NCI-H526 (cell line): ENCODE results near the gene PAF1.
"Not testable (repeated sequence)": the region's sequence is repeated elsewhere in the genome, so short reads cannot be mapped to it uniquely, and the experiment has no call there.

ENCODE experiments used
- DNase-seq, 2 experiments: peaks; one replicate each; lab custom pipeline; 2025; lab: John Stamatoyannopoulos, UW

The PAF1 gene

DNA sequence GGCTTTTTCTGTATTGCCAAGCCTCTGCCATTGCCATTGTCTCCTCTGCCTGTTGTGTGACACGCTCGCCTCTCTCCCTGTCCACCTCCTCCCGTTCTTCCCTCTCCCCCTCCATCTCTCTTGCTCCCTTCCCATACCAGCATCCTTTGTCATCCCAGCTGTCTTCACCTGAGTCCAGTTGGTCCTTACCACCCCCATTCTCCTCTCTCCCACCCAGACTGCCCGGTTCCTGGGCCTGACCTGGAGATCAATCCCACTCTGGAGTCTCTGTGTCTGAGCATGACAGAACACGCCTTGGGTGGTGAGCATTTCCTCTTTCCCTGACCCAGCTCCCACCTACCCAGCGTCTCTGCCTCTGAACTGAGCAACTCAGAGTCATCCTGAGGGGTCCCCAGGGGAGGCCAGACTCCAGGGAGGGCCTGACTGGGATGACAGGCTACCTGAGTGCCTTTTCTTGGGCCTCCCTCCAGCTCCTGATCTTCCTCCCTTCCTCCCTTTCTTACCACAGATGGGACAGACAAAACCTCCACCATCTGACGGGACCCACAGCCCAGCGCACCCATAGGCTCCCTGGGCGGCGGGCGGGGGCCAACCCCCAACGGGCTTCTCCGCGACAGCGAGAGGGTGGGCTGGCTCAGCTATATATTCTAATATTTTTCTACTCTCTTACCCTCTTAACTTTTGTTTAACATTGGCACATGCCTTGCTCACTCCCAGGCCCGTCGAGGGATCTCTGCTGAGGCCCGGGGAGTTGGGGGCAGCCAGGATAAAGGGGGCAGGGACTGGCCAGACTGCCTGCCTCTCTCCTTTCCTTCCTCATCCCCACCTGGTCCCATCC, 7.7 kb downstream of the PAF1 start:
- DNase-seq: no peak

DNA sequence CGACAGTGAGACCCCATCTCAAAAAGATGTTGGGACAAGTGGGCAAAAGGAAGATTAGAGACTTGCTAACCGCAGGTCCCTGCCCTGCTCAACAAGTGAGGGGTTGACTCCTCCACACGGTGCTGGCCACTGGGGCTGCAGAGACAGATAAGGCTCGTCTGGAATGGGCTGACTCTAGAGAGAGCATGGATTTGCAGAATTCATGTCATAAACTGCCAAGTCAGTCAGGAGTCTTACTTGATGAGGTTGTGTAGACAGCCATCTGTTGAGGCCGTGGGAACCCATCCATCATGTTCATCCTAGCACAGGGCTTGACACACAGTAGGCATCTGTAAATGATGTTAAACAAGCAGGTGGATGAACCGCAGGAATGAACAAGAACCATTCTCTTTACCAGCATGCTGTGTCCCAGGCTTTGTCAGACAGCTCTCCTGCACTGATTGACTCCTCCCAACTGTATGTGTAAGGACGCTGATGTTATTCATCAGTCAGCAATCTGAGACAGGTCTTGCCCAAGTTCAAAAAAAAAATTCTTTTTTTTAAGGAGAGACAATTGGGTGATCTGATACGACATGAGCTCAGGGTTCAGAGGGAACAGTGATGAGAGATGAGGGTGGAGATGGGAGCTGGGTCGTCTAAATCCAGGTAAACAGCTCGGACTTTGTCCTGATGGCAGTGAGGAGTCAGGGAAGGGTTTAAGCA, 8.8 kb downstream of the PAF1 start:
- no peak for DNase-seq

DNA sequence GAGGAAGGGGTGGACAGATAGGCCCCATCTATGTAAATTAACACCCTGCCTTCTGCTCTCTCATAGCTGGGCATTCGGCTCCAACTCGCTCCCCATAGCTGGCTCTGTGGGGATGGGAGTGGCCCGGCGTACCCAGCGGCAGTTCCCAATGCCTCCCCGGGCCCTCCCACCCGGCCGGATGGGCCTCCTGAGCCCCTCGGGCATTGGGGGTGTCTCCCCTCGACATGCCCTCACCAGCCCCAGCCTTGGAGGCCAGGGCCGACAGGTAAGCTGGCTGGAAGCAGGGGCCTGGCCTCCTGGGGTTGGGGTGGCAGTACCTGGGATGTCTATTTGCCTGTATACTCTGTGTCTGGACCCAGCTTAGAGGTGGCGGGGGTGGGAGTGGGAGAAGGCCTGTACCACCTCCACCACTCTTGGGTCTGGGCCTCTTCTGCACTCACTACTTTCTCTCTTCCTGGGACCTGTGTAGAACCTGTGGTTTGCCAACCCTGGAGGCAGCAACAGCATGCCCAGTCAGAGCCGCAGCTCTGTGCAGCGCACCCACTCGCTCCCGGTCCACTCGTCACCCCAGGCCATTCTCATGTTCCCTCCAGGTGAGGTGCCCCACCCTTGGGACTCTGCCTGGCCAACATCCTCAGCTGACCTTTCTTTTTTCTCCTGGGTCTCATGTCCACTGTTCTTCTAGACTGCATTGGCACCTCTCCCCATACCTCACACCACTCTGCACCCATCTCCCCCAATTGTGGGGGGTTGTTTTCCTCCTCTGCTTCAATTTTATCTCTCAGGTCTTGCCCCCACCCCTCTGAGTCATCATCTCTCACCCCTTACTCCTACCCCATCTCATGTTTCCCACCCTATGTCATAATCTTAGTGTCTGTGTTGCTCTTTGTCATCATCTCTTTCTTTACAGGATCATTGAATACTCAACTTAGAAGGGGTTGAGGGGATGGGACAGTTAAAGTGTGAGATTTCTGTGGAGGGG, 10.1 kb downstream of the PAF1 start:
- DNase-seq: no peak

DNA sequence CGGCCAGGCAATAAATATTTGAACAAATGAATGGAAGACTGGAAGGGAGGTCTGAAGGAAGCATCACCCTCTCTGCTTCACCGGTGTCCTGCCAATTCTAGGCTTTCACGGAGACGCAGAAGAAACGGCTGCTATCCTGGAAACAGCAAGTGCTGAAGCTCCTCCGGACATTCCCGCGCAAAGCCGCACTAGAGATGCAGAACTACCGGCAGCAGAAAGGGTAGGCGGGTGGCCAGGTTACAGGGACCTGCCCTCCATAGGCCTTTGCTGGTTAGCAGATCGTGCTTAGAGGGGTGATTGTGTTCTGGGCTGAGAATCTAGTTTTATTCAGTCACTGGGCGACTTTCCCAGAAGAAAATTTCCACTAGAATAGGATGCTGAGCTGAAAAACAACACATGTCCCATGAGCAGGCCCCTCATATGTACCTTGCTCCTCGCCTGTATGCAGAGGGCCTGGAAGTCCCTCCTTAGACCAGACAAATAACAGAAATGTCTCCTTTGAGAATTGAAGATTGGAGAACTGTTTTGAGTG, 11.0 kb downstream of the PAF1 start:
- no peak for DNase-seq

DNA sequence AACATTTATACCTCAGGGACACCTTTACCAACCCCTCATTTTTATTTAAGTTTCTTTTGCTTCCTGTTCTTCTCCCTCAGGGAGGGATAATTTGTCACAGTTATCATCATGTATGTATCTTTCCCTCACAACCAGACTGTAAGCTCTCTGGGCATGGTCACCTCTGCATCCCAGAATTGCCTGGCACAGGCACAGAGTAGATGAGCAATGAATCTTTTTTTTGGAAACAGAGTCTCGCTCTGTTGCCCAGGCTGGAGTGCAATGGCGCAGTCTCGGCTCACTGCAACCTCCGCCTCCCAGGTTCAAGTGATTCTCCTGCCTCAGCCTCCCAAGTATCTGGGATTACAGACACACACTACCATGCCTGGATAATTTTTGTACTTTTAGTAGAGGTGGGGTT, 11.5 kb downstream of the PAF1 start:
- DNase-seq: not testable (repeated sequence)

DNA sequence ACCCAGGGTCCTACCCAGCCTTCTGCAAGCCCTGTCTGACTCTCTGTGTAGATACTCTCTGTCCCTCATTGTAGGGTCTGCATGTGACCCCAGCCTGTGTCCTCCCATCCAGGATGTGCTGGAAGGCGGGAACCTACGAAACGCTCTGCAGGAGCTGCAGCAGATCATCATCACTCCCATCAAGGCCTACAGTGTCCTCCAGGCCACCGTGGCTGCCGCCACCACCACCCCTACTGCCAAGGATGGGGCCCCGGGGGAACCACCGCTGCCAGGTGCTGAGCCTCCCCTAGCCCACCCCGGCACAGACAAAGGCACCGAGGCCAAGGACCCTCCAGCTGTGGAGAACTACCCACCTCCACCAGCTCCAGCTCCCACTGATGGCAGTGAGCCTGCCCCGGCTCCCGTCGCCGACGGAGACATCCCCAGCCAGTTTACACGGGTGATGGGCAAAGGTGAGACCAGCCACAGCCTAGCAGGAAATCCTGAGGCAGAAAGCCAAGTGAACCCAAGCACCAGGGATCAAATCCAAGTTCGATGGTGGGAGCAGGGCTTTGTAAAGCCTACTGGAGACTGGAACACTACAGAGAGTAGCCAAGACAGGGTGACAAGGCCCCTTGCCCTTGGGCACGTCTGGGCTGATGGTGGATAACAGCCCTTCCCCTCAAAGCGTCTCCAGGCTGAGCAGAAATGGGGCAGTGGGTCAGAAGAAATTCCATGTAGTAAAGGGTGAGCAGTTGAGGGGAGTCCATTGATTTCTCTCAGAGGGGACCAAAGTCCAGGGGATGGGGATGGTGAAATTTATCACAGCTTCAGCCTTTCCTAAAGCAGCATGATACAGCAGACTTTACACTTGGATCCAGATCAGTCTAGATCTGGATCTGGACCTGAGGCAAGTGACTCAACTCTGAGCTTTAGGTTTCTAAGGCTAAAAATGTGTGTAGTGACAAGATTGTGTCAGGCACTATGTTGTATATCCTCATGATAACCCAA, 13.2 kb downstream of the PAF1 start:
- no peak for DNase-seq

DNA sequence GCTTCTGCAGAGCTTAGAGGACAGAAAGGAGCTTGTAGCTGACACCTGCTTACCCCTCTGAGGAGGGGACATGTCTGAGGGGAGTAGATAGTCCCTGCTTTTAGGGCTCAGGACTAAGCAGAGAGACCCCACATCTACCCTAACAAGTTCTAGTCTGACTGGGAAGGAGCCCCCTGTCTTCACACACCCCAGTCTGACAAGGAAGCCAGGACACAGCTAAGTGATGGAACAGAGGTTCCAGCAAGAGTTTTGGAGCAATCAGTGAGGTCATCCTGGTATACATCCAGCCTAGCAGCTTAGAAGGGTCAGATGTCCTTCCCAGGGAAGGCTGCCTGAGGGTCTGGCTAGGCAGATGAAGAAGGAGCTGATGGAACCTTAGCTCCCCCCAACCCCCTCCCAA, 15.0 kb downstream of the PAF1 start:
- no peak for DNase-seq

DNA sequence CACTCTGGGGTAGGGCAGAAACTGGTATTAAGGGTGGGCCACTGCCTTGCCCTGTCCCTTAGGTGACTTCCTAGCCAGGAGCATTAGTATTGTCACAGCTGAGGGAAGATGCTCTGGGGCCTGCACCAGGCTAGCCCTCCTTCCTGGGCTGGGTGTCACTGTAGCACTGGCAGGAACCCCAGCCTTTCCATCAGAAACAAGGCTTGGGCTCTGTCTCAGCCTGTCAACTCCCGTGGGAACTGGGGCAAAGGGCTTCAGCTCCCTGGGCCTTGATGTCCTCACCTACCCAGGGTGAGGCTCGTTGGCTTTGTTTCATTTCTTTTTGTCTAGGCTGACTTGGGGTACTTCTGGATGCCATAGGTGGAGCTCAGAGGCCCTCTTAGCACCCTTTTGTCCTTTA, 18.0 kb downstream of the PAF1 start:
- DNase-seq: no peak

DNA sequence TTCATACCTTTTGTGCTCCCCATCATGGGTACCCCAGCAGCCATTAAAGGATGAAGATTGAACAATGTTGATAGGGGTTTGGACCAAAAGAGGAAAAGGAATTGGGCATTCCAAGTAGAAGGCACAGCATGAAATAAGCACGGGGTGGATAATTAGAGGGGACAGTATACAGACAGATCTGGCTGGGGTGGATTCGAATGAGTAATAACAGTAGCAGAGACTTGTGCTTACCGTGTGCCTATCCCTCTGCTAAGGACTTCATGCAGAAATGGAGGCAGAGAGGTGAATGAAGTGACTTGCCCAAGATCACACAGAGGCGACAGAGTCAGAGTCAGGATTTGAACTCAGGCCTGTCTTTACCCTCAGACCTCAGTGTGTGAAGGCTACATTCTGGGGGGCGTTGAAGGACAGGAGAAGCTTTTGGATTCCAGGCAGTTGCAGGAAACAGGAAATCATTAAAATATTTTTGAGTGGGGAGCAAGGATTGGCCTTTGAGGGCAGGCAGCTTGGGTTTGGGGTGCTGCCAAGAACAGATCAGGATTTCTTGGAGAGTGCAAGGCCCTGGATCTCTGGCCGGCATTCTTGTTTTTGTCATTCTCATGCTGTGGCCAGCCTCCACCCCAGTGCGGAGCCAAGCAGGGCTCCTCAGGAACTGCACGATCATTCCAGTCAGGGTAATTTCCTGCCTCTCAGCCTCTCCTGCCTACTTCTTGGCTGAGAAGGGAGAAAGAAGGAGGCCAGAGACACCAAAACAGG, 18.7 kb downstream of the PAF1 start:
- DNase-seq: no peak

DNA sequence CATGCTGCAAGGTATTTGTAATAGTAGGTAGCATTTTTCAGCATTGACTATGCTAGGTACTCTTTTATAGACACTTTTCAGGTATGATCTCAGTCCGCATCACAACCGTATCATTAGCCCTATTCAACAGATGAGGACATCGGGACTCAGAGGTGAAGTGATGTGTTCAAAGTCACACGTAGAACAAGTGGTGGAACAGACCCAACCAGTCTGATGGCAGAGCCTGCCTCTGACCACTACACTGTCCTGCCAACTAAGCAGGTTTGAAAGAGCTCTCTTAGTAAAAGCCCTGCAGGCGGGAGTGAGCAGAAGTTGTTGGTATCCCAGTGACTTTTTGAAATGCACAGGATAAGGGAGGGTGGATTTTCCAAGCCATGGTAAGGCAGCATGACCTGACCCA, 20.2 kb downstream of the PAF1 start:
- no peak for DNase-seq

DNA sequence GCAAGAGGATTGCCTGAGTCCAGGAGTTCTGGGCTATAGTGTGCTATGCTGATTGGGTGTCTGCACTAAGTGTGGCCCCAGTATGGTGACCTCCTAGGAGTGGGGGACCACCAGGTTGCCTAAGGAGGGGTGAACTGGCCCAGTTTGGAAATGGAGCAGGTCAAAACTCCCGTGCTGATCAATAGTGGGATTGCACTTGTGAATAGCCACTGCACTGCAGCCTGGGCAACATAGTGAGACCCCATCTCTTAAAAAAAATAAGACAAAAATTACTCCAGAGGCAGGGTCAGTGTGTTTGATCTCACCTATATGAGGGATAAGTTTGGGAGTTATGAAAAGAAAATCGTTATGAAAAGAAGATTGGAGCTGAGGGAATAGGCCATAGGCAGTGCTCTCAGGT, 21.7 kb downstream of the PAF1 start:
- DNase-seq: no peak

DNA sequence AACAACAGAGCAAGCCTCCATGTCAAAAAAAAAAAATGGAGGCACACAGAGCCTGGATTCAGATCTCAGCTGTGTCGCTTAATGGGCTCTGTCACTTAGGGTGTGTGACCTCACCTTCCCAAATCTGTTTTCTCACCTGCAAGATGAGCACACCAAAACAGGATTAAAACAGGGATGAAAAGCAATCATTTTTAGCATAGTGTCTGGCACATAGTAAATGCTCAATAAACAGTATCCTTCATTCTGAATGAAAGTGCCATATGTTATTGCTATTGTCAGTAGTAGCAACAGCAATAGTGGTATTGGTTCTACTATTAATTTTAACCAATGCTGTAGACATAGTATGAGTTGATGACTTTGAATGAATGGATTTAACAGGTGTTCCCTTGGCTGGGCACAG, 25.4 kb downstream of the PAF1 start:
- DNase-seq: no peak

DNA sequence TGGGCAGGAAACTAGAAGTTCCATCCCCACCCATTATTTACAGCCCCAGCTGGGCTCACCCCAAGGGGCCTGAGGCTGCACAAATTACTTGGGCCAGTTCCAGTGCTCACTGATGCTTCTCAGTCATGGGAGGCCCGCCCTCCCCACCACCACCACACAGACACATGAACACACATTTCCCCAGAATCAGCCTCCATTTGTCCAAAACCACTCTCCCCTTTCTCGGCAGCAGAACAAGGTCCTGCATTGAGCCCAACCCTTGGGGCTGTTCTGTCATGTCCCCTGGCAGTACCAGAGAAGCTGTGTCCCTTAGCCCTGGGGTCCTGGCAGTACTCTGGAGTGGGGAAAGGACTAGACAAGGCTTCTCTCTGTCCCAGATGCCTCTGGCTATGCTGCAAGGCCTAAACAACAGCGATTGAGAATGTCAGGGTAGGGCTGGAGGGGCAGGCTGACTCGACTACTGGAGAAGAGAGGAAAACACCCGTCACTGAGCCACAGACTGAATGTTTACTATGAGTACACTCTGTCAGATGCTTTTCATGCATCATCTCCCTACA, 26.9 kb downstream of the PAF1 start:
- no peak for DNase-seq

DNA sequence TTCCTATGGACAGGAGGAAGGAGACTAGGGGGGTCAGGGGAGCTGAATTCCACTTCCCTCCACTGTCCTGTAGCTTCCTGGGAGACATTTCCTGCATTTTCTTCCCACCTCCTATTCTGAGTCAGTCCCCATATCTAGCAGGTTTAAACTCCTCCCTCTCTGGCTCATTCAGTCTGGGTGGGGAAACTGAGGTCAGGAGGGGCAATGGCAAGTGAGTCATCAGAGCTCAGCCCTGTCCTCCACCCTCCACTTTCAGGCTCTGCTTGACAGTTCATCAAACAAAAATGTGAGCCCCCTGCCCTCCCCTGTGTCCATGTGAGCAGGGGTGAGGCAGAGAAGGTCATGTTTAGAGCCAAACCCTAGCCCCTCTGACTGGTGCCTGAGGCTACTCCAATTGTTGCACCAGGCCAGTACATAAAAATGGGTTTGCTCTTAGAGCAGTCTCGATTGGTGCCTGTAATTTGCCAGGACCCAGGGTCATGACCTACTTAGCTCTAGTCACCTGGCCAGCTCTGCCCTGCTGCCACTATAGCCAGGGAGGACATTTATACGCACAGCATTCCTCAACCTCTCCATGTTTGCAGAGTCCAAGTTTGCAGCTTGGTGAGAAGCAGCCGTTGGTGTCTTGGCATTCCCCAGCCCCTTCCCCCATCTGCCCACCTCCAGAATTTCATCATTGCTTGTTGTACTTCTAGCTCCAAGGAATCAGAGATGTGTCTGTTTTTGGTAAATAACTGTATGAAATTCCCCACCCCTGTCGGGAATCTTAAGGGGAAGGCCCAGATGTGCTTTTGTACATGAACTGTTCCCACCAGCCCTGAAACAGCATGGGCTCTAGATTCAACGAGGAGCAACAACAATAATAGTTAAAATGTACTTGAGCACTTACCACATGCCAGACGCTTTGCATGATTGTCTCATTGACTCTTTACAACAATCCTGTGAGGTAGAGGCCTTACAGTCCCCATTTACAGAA, 27.9 kb downstream of the PAF1 start:
- no peak for DNase-seq

DNA sequence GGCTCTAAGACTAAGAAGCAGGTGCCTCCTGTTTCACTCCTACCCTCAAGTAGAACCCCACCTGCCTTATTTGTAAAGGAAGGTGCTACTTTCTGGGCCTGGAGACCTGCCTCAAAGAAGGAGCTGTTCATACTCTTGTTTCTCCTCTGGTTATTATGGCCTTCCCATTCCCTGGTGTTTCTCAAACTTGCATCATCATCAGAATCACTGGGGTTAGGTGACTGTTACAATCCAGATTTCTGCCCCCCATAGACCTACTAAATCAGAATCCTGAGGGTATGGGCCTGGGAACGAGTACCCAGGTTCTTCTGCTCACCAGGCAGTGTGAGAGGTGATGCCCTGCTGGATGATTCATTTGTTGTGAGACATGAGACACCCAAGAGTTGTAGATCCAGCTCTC, 30.3 kb downstream of the PAF1 start:
- DNase-seq: no peak

DNA sequence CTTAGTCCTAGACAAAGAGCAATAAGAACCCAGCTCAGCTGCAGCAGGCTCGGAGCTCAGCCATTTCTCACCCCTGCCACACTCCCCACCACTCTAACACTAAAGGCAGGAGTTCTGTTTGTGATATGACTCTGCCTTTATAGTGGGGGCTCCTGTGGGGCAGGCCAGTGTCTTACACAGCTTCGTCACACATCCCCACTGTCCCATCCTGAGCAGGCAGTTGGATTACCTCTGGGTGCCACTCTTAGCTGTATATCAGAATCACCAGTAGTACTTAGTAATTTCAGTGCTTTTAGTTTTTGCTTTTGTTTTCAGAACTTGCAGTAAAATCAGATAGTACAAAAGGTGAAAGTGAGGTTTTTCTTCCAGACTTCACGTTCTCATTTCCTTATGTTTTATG, 31.9 kb downstream of the PAF1 start:
- DNase-seq: no peak

DNA sequence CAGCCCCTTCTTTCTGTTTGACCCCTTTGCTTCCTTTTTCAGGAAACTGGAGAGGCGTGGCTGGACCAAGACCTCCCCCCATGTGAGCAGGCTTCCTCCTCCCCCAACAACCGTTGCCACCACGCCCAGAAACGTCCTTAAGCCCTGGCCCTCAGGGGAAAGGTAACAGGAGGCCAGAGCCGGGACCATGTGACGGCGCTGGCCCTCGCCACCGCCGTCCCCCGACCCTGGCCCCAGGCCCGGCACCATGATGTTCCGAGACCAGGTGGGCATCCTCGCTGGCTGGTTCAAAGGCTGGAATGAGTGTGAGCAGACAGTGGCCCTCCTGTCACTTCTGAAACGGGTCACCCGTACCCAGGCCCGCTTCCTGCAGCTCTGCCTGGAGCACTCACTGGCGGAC, 34.3 kb downstream of the PAF1 start:
- no peak for DNase-seq

DNA sequence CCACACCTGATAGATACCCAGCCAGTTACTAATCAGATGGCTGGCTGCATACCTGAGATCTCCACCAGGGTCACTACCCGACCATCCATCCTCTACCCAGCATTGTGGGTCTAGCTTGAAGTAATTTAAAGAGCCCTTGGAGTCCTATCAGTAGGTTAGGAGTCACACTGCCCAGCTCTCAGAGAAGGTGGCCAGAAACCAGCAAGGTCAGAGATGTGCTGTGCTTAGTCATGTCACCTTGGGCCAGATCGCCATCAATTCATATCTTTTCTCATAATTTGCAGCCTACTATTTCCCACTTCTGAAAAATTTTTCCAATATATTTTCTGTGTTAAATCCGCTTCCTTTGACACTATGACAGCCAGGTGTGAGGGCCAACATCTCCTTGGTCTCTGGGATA, 34.8 kb downstream of the PAF1 start:
- no peak for DNase-seq

DNA sequence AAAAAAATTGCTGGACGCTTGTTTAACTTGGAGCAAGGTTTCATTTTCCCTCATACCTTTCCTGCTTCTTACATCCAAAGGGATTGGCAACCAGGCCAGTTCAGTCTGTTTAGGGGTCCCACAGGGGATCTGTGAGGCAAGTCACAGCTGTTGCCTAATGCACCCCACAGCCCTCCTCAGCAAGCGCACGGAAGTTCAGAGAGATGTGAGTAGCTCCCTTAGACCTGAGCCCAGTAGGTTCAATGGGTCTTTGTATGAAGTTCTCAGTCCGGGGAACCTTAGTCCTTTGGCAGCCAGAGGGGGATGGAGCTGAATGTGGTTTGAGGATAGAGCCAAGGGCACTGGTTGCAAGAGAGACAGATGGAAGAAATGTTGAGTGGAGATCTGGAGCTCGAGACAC, 35.7 kb downstream of the PAF1 start:
- no peak for DNase-seq
